BLaER1 treated with 17β-estradiol and CSF1 and Interleukin-3, amounts not matched to agents 10 nM and 100 nM (cell line): Measurements from ENCODE around the gene NCOR1.

Experiments used
- H3K27ac ChIP-seq, 11 experiments: shearing (Covaris generic); formaldehyde crosslinking; 2 replicates each; pipeline ENCODE4 v1.8.1; 2022
- H3K27me3 ChIP-seq, 11 experiments: shearing (Covaris generic); formaldehyde crosslinking; 2 replicates each; pipeline ENCODE4 v1.8.1; 2022
- H3K36me3 ChIP-seq, 11 experiments: shearing (Covaris generic); formaldehyde crosslinking; 2 replicates each; pipeline ENCODE4 v1.8.1; 2022
- H3K4me1 ChIP-seq, 10 experiments: shearing (Covaris generic); formaldehyde crosslinking; 2 replicates each; pipeline ENCODE4 v1.8.1; 2022
- H3K4me2 ChIP-seq, 11 experiments: shearing (Covaris generic); formaldehyde crosslinking; 2 replicates each; pipeline ENCODE4 v1.8.1; 2022
- H3K4me3 ChIP-seq, 10 experiments: shearing (Covaris generic); formaldehyde crosslinking; 2 replicates each; pipeline ENCODE4 v1.8.1; 2022
- H3K9ac ChIP-seq, 11 experiments: shearing (Covaris generic); formaldehyde crosslinking; 2 replicates each; pipeline ENCODE4 v1.8.1; 2022
- H3K9me3 ChIP-seq, 11 experiments: shearing (Covaris generic); formaldehyde crosslinking; replicated peaks in 1 of 11; 2 replicates each; pipeline ENCODE4 v1.8.1; 2022
- H4K20me1 ChIP-seq, 11 experiments: shearing (Covaris generic); formaldehyde crosslinking; 2 replicates each; pipeline ENCODE4 v1.8.1; 2022
- Cebpa-rat ChIP-seq, 11 experiments: shearing (Covaris generic); IDR thresholded peaks; 2 replicates each; pipeline ENCODE4 v1.8.1; 2022

Gene NCOR1

GRCh38 chr17:15999974-16000827 lies 215.1 kb downstream of the NCOR1 start:
- no peaks in the 10 kb centered on the region for H3K27me3 ChIP-seq
- peaks cover 39 to 61% (median 51%) of the 10 kb centered on the region in 11 experiments for H3K36me3 ChIP-seq
- H3K9me3 ChIP-seq, result peaks cover 0 to 14% (median 9%) of the 10 kb centered on the region in 11 experiments; a peak in 11 of 22 replicates
- peak overlapping the region; percentile 70 to 89 (median 82) for H3K4me3 ChIP-seq
- peak overlapping the region; percentile 75 to 95 (median 88) for H3K27ac ChIP-seq
- H3K4me2 ChIP-seq, result peak overlapping the region; percentile 81 to 96 (median 90)
- peak overlapping the region; percentile 81 to 93 (median 91) for H3K9ac ChIP-seq
- peaks cover 0 to 54% (median 20%) of the 10 kb centered on the region in 11 experiments; a peak in 15 of 22 replicates for H4K20me1 ChIP-seq
- TF ChIP-seq Cebpa-rat (IDR thresholded peaks at IDR 0.05), result no peak
- peaks cover 20 to 51% (median 33%) of the 10 kb centered on the region in 10 experiments for H3K4me1 ChIP-seq

GRCh38 chr17:15999141-15999973 lies 216.0 kb downstream of the NCOR1 start, which contains the start of the genes TTC19 and ZSWIM7:
TSS of gene TTC19 (plus strand) at chr17:15999824. CDS start at chr17:15999849, 25 bp downstream.
TSS of gene ZSWIM7 (minus strand) at chr17:15999704. CDS start at chr17:15999594, 110 bp downstream.
- Histone ChIP-seq H3K9ac (peak within 1 kb of the TSS; percentile 81 to 93 (median 91)), H3K36me3 (peaks cover 36 to 61% (median 45%) of the 10 kb centered on the region in 11 experiments), H4K20me1 (peaks cover 0 to 46% (median 20%) of the 10 kb centered on the region in 11 experiments; a peak in 15 of 22 replicates), H3K9me3 (peaks cover 0 to 14% (median 9%) of the 10 kb centered on the region in 11 experiments; a peak in 11 of 22 replicates), H3K27ac (peak within 1 kb of the TSS; percentile 75 to 95 (median 88)), H3K4me1 (peaks cover 20 to 55% (median 33%) of the 10 kb centered on the region in 10 experiments), H3K4me2 (peak within 1 kb of the TSS; percentile 81 to 96 (median 90)), H3K4me3 (peak within 1 kb of the TSS; percentile 70 to 89 (median 82)), H3K27me3 (no peaks in the 10 kb centered on the region)
- TF ChIP-seq Cebpa-rat (IDR thresholded peaks at IDR 0.05), result no peak

- no peaks in the 10 kb centered on the region for H3K27me3 ChIP-seq
- peak overlapping the region; percentile 39 to 95 (median 87); a peak in 21 of 22 replicates for H3K27ac ChIP-seq
- peaks cover 27 to 61% (median 39%) of the 10 kb centered on the region in 11 experiments for H3K36me3 ChIP-seq
- H3K4me3 ChIP-seq, result peak overlapping the region in 4 of 10 experiments; percentile 75 to 87 (median 83); a peak in 6 of 20 replicates
- H3K9ac ChIP-seq, result peak overlapping the region in 10 of 11 experiments; percentile 23 to 92 (median 88); a peak in 14 of 22 replicates
- peaks cover 0 to 14% (median 9%) of the 10 kb centered on the region in 11 experiments; a peak in 11 of 22 replicates for H3K9me3 ChIP-seq
- no peak for TF ChIP-seq Cebpa-rat (IDR thresholded peaks at IDR 0.05)
- H3K4me1 ChIP-seq, result peaks cover 20 to 61% (median 35%) of the 10 kb centered on the region in 10 experiments
- peak overlapping the region in 10 of 11 experiments; percentile 18 to 96 (median 89); a peak in 18 of 22 replicates for H3K4me2 ChIP-seq
- H4K20me1 ChIP-seq, result peaks cover 0 to 33% (median 20%) of the 10 kb centered on the region in 11 experiments; a peak in 15 of 22 replicates
These were observed 217.2 kb downstream of the NCOR1 start for GRCh38 chr17:15998031-15998562.

GRCh38 chr17:15996322-15996721 lies 219.0 kb downstream of the NCOR1 start:
- Histone ChIP-seq H3K9me3 (peaks cover 0 to 4% (median under 1%) of the 10 kb centered on the region in 11 experiments; a peak in 9 of 22 replicates), H3K4me1 (peaks cover 17 to 52% (median 28%) of the 10 kb centered on the region in 10 experiments), H3K27me3 (no peaks in the 10 kb centered on the region), H3K27ac (no peak overlapping the region; a peak in 1 of 22 replicates), H3K4me2 (peak overlapping the region in 8 of 11 experiments; percentile 3 to 93 (median 15); a peak in 7 of 22 replicates), H4K20me1 (peaks cover 0 to 16% (median 12%) of the 10 kb centered on the region in 11 experiments; a peak in 14 of 22 replicates), H3K9ac (peak overlapping the region in 2 of 11 experiments; percentile 16 to 30; a peak in 1 of 22 replicates), H3K4me3 (no peak overlapping the region), H3K36me3 (peaks cover 18 to 58% (median 40%) of the 10 kb centered on the region in 11 experiments; a peak in 20 of 22 replicates)
- TF ChIP-seq Cebpa-rat (IDR thresholded peaks at IDR 0.05), result peak; percentile 61 to 98 (median 89); a peak in 19 of 22 replicates

GRCh38 chr17:15981646-15982580 lies 233.4 kb downstream of the NCOR1 start:
- peaks cover 0 to 8% (median 0%) of the 10 kb centered on the region in 11 experiments; a peak in 2 of 22 replicates for H4K20me1 ChIP-seq
- H3K27ac ChIP-seq, result peak overlapping the region in 8 of 11 experiments; percentile 18 to 65 (median 49); a peak in 14 of 22 replicates
- H3K4me2 ChIP-seq, result peak overlapping the region in 7 of 11 experiments; percentile 36 to 75 (median 65); a peak in 15 of 22 replicates
- peak overlapping the region in 2 of 11 experiments; percentile 11 to 58; a peak in 4 of 22 replicates for H3K9ac ChIP-seq
- no peaks in the 10 kb centered on the region; a peak in 2 of 22 replicates for H3K9me3 ChIP-seq
- TF ChIP-seq Cebpa-rat (IDR thresholded peaks at IDR 0.05), result no peak
- H3K4me1 ChIP-seq, result peaks cover 0 to 32% (median 23%) of the 10 kb centered on the region in 10 experiments; a peak in 14 of 20 replicates
- H3K36me3 ChIP-seq, result peaks cover 79 to 91% (median 83%) of the 10 kb centered on the region in 11 experiments
- H3K4me3 ChIP-seq, result no peak overlapping the region
- H3K27me3 ChIP-seq, result no peaks in the 10 kb centered on the region

GRCh38 chr17:15981208-15981607 lies 234.1 kb downstream of the NCOR1 start:
- Histone ChIP-seq H3K27me3 (no peaks in the 10 kb centered on the region), H3K36me3 (peaks cover 76 to 91% (median 83%) of the 10 kb centered on the region in 11 experiments), H3K4me3 (no peak overlapping the region), H3K9me3 (no peaks in the 10 kb centered on the region; a peak in 2 of 22 replicates), H4K20me1 (peaks cover 0 to 8% (median 0%) of the 10 kb centered on the region in 11 experiments; a peak in 2 of 22 replicates), H3K27ac (peak overlapping the region in 7 of 11 experiments; percentile 18 to 65 (median 49); a peak in 12 of 22 replicates), H3K4me2 (peak overlapping the region in 7 of 11 experiments; percentile 36 to 75 (median 65); a peak in 13 of 22 replicates), H3K9ac (no peak overlapping the region; a peak in 1 of 22 replicates), H3K4me1 (peaks cover 0 to 32% (median 23%) of the 10 kb centered on the region in 10 experiments; a peak in 14 of 20 replicates)
- TF ChIP-seq Cebpa-rat (IDR thresholded peaks at IDR 0.05), result no peak
